COR-L47 (cell line): ENCODE results near the gene TEX22.

ENCODE experiments used
- DNase-seq: peaks from one replicate; lab custom pipeline; 2025; lab: John Stamatoyannopoulos, UW

Gene TEX22

GRCh38 chr14:105384605-105385321, 13.6 kb upstream of the TEX22 start:
- no peak for DNase-seq

GRCh38 chr14:105385322-105385637, 13.1 kb upstream of the TEX22 start:
- DNase-seq, result no peak

GRCh38 chr14:105385698-105386365, 12.5 kb upstream of the TEX22 start:
- no peak for DNase-seq

- DNase-seq, result no peak
Observed at GRCh38 chr14:105386581-105387529, 11.5 kb upstream of the TEX22 start.

- no peak for DNase-seq
Observed at GRCh38 chr14:105387530-105387922, 10.8 kb upstream of the TEX22 start.

- no peak for DNase-seq
Observed at GRCh38 chr14:105388110-105388951, 10.0 kb upstream of the TEX22 start.

GRCh38 chr14:105388976-105389375, 9.4 kb upstream of the TEX22 start:
- DNase-seq, result no peak

- no peak for DNase-seq
Observed at GRCh38 chr14:105389534-105389933, 8.8 kb upstream of the TEX22 start.

GRCh38 chr14:105389976-105390848, 8.1 kb upstream of the TEX22 start:
- DNase-seq, result no peak

- peak; percentile 29 for DNase-seq
Observed at GRCh38 chr14:105390849-105391500, 7.4 kb upstream of the TEX22 start.

GRCh38 chr14:105391541-105391940, 6.8 kb upstream of the TEX22 start:
- no peak for DNase-seq

GRCh38 chr14:105392131-105393090, 5.9 kb upstream of the TEX22 start:
- no peak for DNase-seq

- no peak for DNase-seq
Observed at GRCh38 chr14:105393151-105393550, 5.2 kb upstream of the TEX22 start.

GRCh38 chr14:105394714-105395537, 3.4 kb upstream of the TEX22 start:
- DNase-seq, result no peak

- no peak for DNase-seq
Observed at GRCh38 chr14:105395538-105395854, 2.8 kb upstream of the TEX22 start.

- no peak for DNase-seq
Observed at GRCh38 chr14:105397350-105397931, 897 bp upstream of the TEX22 start.

- peak; percentile 84 for DNase-seq
Observed at GRCh38 chr14:105398726-105399465, 558 bp downstream of the TEX22 start.

- DNase-seq, result no peak
Observed at GRCh38 chr14:105399466-105399775, 1.1 kb downstream of the TEX22 start.
